BE2C (cell line): ENCODE results near the gene ELAVL2.

ENCODE experiments used
- DNase-seq: peaks from one replicate; pipeline ENCODE4 v3.0.0-alpha.2; 2020
- H3K27me3 ChIP-seq: fragments of 250-450 bp; sonication (Bioruptor Pico); 2 replicates; pipeline ENCODE4 v1.5.1; 2020; ENCODE audit warnings: mild to moderate bottlenecking
- H3K36me3 ChIP-seq: fragments of 250-450 bp; sonication (Bioruptor Pico); 2 replicates; pipeline ENCODE4 v1.5.1; 2020; ENCODE audit warnings: mild to moderate bottlenecking
- H3K4me1 ChIP-seq: fragments of 250-450 bp; sonication (Bioruptor Pico); 2 replicates; pipeline ENCODE4 v1.5.1; 2020
- H3K4me3 ChIP-seq: 2 replicates; pipeline ENCODE4 v1.5.1; 2011; ENCODE audit warnings: low read depth, low read length
- H3K9me3 ChIP-seq: fragments of 250-450 bp; sonication (Bioruptor Pico); 2 replicates; pipeline ENCODE4 v1.5.1; 2020
- CTCF ChIP-seq: IDR thresholded peaks from 2 replicates; pipeline ENCODE4 v1.5.1; 2012; ENCODE audit warnings: mild to moderate bottlenecking, low read depth, low read length

Gene ELAVL2

DNA sequence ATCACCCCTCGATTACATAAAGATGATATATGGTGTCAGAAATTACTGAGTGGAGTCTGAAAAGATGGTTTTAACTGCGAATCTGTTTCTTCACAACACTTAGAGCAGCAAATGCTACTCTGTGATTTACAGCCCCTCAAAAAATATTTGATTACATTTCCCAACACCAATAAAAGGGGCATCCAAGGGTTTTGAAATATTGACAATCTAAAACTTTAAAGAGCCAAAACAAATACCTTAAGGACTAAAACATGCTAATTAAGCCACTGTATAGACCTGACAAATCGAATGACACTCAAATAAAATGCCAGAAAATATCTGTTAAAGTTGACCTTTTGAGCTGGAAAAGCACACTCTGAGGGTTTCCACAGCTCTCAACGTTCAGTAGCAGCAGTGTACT is 73.2 kb downstream of the ELAVL2 start:
- TF ChIP-seq CTCF: no peak
- Histone ChIP-seq H3K36me3 (no peaks in the 10 kb centered on the region), H3K9me3 (no peaks in the 10 kb centered on the region), H3K27me3 (no peaks in the 10 kb centered on the region), H3K4me1 (no peaks in the 10 kb centered on the region), H3K4me3 (no peak overlapping the region)
- DNase-seq: no peak

DNA sequence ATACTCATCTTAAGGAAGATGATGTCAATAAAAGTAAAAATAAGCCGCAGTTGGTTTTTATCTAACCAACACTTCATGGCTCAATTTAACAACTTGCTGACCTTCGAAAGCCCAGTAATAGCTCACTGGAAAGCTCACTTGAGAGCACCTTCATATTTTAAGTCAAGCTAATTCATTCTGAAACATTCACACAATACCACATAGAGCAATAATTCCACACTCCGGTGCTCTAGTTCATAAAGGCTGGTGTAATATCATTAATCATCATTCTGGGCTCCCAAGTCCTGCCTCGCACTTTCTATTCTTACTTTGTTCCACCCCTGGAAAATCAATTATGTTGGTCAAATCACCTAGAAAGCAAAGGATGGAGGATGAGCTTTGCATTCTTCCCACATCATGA is 74.4 kb downstream of the ELAVL2 start:
- Histone ChIP-seq H3K27me3 (no peaks in the 10 kb centered on the region), H3K9me3 (no peaks in the 10 kb centered on the region), H3K4me1 (no peaks in the 10 kb centered on the region), H3K36me3 (no peaks in the 10 kb centered on the region), H3K4me3 (no peak overlapping the region)
- no peak for TF ChIP-seq CTCF
- DNase-seq: no peak

DNA sequence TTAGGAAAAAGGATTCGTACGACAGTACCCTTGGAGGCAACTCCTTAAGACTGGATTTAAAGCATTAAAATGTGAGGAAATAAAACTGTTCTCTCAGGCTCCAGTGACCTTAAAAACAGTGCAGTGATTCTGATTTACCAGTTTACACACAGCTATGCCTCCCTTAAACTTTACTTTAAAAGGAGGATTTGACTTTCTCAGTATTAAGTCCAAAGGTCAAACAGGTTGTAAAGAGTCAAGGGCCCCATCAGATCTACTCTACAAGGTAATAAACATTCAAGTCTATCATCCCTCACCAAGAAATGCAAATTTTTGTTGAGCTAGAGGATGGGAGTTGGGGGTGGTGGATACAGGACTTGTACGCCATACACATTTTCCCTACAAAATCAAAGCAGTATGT is 75.2 kb downstream of the ELAVL2 start:
- Histone ChIP-seq H3K4me1 (no peaks in the 10 kb centered on the region), H3K4me3 (no peak overlapping the region), H3K9me3 (no peaks in the 10 kb centered on the region), H3K36me3 (no peaks in the 10 kb centered on the region), H3K27me3 (no peaks in the 10 kb centered on the region)
- DNase-seq: no peak
- no peak for TF ChIP-seq CTCF

DNA sequence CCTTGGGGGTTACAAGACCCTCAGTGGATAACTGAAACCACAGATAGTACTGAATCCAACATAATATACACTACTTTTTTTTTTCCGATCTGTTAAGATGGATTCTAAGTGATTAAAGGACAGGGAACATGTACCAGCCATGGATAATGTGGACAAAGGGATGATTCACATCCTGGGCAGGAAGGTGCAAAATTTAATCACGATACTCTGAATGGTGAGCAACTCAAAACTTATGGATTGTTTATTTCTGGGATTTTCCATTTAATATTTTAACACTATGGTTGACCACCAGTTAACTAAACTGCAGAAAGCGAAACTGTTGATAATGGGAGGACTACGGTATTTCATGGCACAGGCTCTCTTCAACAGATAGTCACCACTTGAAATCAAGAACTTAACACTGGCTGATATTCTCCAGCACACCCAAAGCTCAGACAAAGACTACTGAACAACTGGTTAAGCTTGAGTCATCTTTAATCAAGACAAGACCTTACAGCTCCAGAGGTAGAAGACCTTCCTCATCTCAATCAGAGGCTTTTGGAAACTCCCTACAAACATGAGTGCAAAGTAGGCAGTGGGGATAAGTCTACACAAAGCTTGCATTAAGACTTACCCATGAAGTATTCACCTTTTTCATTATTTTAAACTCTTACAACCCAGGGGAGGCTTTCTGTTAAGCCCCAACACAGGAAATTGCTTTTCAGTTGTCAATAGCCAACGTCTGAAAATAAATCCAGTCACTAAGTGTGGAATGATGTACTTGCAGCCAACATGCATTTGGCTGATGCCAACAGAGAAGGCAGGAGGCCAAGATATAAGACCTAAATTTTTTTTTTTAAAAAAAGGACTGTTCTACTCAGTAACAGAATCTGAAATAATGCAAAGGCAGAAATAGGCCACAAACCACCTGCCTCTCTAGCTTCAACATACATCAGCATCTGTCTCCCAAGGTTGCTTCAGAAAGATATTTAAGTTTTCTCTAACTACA is 78.7 kb downstream of the ELAVL2 start:
- TF ChIP-seq CTCF: no peak
- Histone ChIP-seq H3K4me3 (no peak overlapping the region), H3K36me3 (no peaks in the 10 kb centered on the region), H3K27me3 (no peaks in the 10 kb centered on the region), H3K9me3 (no peaks in the 10 kb centered on the region), H3K4me1 (no peaks in the 10 kb centered on the region)
- no peak for DNase-seq

DNA sequence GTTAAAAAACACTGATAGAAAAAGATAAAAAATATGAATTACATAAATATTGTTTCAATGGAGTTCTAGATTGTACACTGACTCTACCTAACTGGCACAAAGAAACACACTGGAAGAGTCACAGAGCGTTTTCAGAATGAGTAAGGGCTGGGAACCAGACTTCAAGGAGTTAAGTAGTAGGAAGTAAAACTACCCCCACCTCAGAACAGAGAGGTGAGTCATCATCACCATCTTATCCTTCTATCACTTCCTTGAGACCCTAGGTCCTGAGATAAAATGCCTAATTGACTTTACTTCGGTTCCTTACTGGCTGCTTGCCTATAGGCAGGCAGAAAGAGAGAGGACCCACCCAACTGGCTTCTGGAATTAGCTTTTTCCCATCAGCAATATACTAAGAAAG is 79.7 kb downstream of the ELAVL2 start:
- TF ChIP-seq CTCF: no peak
- no peaks in the 10 kb centered on the region for H3K9me3 ChIP-seq
- H3K4me3 ChIP-seq: no peak overlapping the region
- no peaks in the 10 kb centered on the region for H3K27me3 ChIP-seq
- no peaks in the 10 kb centered on the region for H3K36me3 ChIP-seq
- H3K4me1 ChIP-seq: no peaks in the 10 kb centered on the region
- DNase-seq: no peak

DNA sequence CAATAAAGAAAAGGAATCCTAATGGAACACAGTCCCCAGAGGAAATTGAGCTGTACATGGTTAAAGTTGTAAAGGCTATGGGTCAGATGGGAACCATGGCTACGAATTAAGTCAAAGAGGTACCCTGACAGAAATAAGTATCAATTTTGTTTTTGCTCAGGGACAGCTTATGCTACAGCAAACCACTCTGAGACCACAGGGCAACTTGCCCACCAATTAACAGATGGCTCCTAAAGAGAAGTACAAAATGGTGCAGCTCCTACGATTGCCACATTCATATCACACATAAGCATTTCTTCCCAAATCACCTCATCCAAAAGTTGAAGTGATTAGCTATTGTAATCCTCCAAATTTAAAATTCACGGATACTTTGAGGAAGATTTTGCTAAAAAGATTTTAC is 83.0 kb downstream of the ELAVL2 start:
- H3K36me3 ChIP-seq: no peaks in the 10 kb centered on the region
- H3K27me3 ChIP-seq: no peaks in the 10 kb centered on the region
- H3K9me3 ChIP-seq: no peaks in the 10 kb centered on the region
- no peak for DNase-seq
- H3K4me3 ChIP-seq: no peak overlapping the region
- TF ChIP-seq CTCF: no peak
- H3K4me1 ChIP-seq: no peaks in the 10 kb centered on the region
